OCI-LY3 (cell line): Measurements from ENCODE around the gene C6orf15.

Source experiments
- H2AFZ ChIP-seq: fragments of 200-600, 300-600 bp; shearing (Covaris generic); 2 replicates; pipeline ENCODE4 v1.6.0; 2014; ENCODE audit warnings: antibody characterized with exemption, low read depth, low read length
- H3K27ac ChIP-seq: fragments of 200-600, 300-600 bp; sonication (generic); 2 replicates; pipeline ENCODE4 v1.5.1; 2014; ENCODE audit warnings: mild to moderate bottlenecking, low read length, moderate library complexity, mixed read lengths
- H3K27me3 ChIP-seq: fragments of 200-600, 300-600 bp; sonication (generic); 2 replicates; pipeline ENCODE4 v1.6.1; 2014; ENCODE audit warnings: low read depth, low read length, mixed read lengths
- H3K36me3 ChIP-seq: fragments of 200-600, 300-600 bp; sonication (generic); replicated peaks from 2 replicates; pipeline ENCODE3; 2014; ENCODE audit warnings: low read depth, low read length, mixed read lengths
- H3K4me1 ChIP-seq: fragments of 300-600, 200-600 bp; sonication (generic); 2 replicates; pipeline ENCODE4 v1.6.1; 2014; ENCODE audit warnings: low read length, mixed read lengths
- H3K4me2 ChIP-seq: fragments of 200-600, 300-600 bp; sonication (generic); 2 replicates; pipeline ENCODE4 v1.6.1; 2014; ENCODE audit warnings: low read length, mixed read lengths
- H3K4me3 ChIP-seq: fragments of 300-600, 200-600 bp; sonication (generic); 2 replicates; pipeline ENCODE4 v1.5.1; 2014; ENCODE audit warnings: antibody characterized with exemption, mild to moderate bottlenecking, low read length, moderate library complexity
- H3K79me2 ChIP-seq: fragments of 300-600, 200-600 bp; shearing (Covaris generic); 2 replicates; pipeline ENCODE4 v1.6.1; 2014; ENCODE audit warnings: mild to moderate bottlenecking, low read length, mixed read lengths
- H3K9ac ChIP-seq: fragments of 300-600, 200-600 bp; shearing (Covaris generic); 2 replicates; pipeline ENCODE4 v1.6.0; 2014; ENCODE audit warnings: mild to moderate bottlenecking, low read length, moderate library complexity
- H3K9me3 ChIP-seq: fragments of 200-600, 300-600 bp; shearing (Covaris generic); 2 replicates; pipeline ENCODE4 v1.6.1; 2014; ENCODE audit warnings: low read length, mixed read lengths; ENCODE audit not compliant: insufficient read depth
- H4K20me1 ChIP-seq: fragments of 200-600, 300-600 bp; sonication (generic); 2 replicates; pipeline ENCODE4 v1.6.1; 2016; ENCODE audit warnings: low read length, mixed read lengths; ENCODE audit not compliant: insufficient read depth
- EZH2phosphoT487 ChIP-seq: fragments of 200-600 bp; shearing (Covaris generic); IDR thresholded peaks from 2 replicates; pipeline ENCODE4 v1.6.1; 2018; ENCODE audit warnings: antibody characterized with exemption, mixed run types, low read depth
- TF ChIP-seq, protein P1 (sequence below): fragments of 200-600, 300-600 bp; sonication (generic); IDR thresholded peaks from 2 replicates; pipeline ENCODE4 v1.5.1; 2014; ENCODE audit warnings: antibody characterized with exemption, low read length, low read depth

The C6orf15 gene

DNA sequence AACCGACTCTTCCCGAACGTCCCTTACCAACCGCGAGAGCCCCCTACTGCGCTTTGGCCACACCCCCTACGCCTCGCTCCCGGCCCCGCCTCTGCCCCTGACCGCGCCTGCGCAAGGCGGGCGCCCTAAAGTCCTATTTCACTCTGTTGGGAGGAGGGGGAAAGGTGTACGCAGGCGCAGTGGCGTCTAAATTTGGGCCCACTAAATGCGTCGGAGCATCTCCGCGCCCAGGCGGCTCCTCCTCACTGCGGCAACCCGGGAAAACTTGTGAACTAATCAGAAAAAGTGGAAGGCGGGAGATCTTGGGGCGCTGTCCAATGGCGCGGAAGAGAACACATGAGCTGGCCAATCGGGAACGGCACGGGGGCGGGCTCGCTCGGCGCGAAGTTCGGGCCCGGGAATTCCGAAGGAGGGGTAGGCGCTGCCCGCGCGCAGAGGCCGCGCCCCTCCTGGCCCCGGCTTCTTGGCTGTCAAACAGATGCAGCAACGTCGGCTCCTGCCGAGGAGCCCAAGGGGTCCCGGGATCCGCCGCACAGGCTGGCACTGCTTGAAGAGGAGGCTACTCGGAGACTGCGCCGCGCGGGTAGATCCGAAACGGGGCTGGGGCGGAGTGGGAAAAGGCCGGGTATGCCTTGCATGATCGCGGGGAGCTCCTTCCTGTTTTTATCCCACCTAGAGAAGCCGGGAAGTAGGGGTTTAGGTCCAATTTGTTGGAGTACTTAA is 45.9 kb upstream of the C6orf15 start, which contains the start of gene TCF19:
Gene TCF19, plus strand, starts transcription at position 450 of the 723 bp plus-strand sequence. CDS start 881 bp downstream, outside the sequence.
- Histone ChIP-seq H3K9me3 (no peaks in the 10 kb centered on the region), H3K4me2 (peak within 1 kb of the TSS; percentile 98), H4K20me1 (no peaks in the 10 kb centered on the region), H3K79me2 (peaks cover 60% of the 10 kb centered on the region), H3K36me3 (peaks cover 34% of the 10 kb centered on the region), H3K27me3 (no peaks in the 10 kb centered on the region), H3K27ac (peak within 1 kb of the TSS; percentile 77), H3K4me3 (peak within 1 kb of the TSS; percentile 94), H2AFZ (no peak within 1 kb of the TSS), H3K4me1 (peaks cover 32% of the 10 kb centered on the region), H3K9ac (peak within 1 kb of the TSS; percentile 93)
- TF ChIP-seq, protein P1, sequence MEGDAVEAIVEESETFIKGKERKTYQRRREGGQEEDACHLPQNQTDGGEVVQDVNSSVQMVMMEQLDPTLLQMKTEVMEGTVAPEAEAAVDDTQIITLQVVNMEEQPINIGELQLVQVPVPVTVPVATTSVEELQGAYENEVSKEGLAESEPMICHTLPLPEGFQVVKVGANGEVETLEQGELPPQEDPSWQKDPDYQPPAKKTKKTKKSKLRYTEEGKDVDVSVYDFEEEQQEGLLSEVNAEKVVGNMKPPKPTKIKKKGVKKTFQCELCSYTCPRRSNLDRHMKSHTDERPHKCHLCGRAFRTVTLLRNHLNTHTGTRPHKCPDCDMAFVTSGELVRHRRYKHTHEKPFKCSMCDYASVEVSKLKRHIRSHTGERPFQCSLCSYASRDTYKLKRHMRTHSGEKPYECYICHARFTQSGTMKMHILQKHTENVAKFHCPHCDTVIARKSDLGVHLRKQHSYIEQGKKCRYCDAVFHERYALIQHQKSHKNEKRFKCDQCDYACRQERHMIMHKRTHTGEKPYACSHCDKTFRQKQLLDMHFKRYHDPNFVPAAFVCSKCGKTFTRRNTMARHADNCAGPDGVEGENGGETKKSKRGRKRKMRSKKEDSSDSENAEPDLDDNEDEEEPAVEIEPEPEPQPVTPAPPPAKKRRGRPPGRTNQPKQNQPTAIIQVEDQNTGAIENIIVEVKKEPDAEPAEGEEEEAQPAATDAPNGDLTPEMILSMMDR, result no peak
- no peak for TF ChIP-seq EZH2phosphoT487

DNA sequence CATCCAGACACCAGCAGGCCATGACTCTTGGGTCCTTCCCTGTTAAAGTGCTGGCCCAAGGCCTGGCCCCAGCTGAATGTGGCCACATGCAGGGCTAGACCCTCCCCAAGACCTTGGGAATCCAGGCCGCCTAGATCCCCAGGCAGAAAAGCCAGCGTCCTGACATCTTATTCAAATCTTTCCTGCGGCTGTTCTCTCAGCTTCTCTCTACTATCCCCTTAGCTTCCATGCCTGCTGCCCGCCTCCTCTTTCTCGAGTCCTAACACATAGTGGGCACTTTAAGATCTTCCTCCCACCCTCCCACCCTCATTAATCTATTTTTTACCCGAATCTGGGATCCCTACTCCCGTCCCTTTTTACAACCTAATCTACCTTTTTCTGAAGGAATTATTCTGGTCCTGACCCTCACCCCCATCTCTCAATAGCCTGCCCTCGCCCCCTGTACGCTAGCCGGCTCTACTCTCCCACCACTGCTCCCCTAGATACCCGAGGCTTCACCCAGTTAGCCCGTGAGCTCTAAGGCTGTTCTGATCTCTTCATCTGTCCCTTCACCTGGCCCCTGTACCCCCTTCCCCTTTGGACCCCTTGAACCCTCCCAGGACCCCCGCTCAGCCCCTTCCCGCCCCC is 45.3 kb upstream of the C6orf15 start, which contains the start of gene CCHCR1:
Gene CCHCR1, minus strand, starts transcription at position 290 of the 627 bp plus-strand sequence. Its CDS starts 202 bp downstream, at position 88.
- peaks cover 27% of the 10 kb centered on the region for H3K36me3 ChIP-seq
- peak within 1 kb of the TSS; percentile 77 for H3K27ac ChIP-seq
- H3K4me2 ChIP-seq, result peak within 1 kb of the TSS; percentile 98
- H3K79me2 ChIP-seq, result peaks cover 53% of the 10 kb centered on the region
- no peak within 1 kb of the TSS for H2AFZ ChIP-seq
- peak within 1 kb of the TSS; percentile 94 for H3K4me3 ChIP-seq
- H3K9ac ChIP-seq, result peak within 1 kb of the TSS; percentile 93
- H3K9me3 ChIP-seq, result no peaks in the 10 kb centered on the region
- TF ChIP-seq, protein P1, result no peak
- TF ChIP-seq EZH2phosphoT487, result no peak
- no peaks in the 10 kb centered on the region for H3K27me3 ChIP-seq
- no peaks in the 10 kb centered on the region for H4K20me1 ChIP-seq
- peaks cover 25% of the 10 kb centered on the region for H3K4me1 ChIP-seq

DNA sequence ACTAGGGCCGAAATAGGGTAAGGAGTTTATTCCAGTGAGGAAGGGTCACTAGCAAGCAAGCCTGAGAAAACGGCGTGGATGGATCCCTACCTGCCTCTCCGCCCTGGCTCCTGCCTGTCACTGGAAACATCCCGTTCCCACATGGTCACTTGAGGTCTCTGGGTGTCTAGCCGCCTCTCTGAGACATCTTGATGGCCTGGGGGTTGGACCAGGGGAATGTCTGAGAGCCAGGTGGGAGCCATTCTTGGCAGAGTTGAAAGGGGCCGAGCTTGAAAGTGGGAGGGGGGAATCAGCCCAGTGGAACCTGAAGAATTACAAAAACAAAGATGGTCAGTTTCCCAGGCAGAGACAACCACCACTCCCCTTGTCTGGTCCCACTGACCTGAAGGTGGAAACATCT is 44.3 kb upstream of the C6orf15 start:
- no peak for TF ChIP-seq EZH2phosphoT487
- Histone ChIP-seq H3K79me2 (peaks cover 43% of the 10 kb centered on the region), H4K20me1 (no peaks in the 10 kb centered on the region), H3K36me3 (peaks cover 18% of the 10 kb centered on the region), H3K4me2 (peak overlapping the region; percentile 91), H3K9me3 (no peaks in the 10 kb centered on the region), H2AFZ (no peak overlapping the region), H3K27me3 (no peaks in the 10 kb centered on the region), H3K4me3 (peak overlapping the region; percentile 94; the same call in 1 of the 2 replicates), H3K4me1 (peaks cover 15% of the 10 kb centered on the region; the same call in 1 of the 2 replicates), H3K9ac (no peak overlapping the region), H3K27ac (no peak overlapping the region)

DNA sequence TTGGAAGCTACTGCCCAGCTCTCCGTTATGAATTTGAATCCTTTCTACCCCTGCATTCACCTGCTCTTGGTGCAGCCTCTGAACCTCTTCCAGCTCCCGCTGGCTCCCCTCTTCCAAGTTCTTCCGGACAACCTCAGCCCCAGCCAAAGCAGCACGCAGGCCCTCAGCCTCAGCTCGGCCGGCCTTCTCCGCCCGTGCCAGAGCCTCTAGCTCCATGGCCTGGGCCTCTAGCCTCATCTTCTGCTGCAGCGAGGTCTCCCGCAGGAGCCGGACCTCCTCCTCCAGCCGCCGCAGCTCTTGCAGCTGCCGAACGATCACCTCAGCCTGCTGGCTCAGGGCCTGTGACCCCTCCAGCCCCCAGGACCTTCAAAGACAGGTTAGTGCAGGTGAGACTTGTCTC is 42.1 kb upstream of the C6orf15 start:
- no peak overlapping the region for H2AFZ ChIP-seq
- H3K36me3 ChIP-seq, result peaks cover 13% of the 10 kb centered on the region
- H3K4me3 ChIP-seq, result no peak overlapping the region
- H3K9me3 ChIP-seq, result no peaks in the 10 kb centered on the region
- H3K79me2 ChIP-seq, result peaks cover 21% of the 10 kb centered on the region
- peaks cover 6% of the 10 kb centered on the region; the same call in 1 of the 2 replicates for H3K4me1 ChIP-seq
- no peak overlapping the region for H3K27ac ChIP-seq
- TF ChIP-seq, protein P1, result no peak
- no peak for TF ChIP-seq EZH2phosphoT487
- H3K9ac ChIP-seq, result no peak overlapping the region
- no peaks in the 10 kb centered on the region for H4K20me1 ChIP-seq
- no peaks in the 10 kb centered on the region for H3K27me3 ChIP-seq
- H3K4me2 ChIP-seq, result no peak overlapping the region
